T-cell (primary cell): ENCODE results near the gene ZCCHC10. TPM values are rescaled to one million over a fixed set of nuclear protein-coding genes. Genes with fewer than 3 reads are reported as not detected.

ENCODE experiments used
- ATAC-seq, 4 experiments: fragments of 200-7000 bp in 3 of 4; fragments of 150-1000 bp in 1 of 4; cut with Tn5 transposase; replicated peaks in 1 of 4; 1 replicate in 3 of 4; 2 replicates in 1 of 4; pipeline ENCODE4 v1.10.0; 2021; ENCODE audit warnings: moderate library complexity in 3 of 4, mild to moderate bottlenecking in 2 of 4, moderate number of reproducible peaks in 1 of 4
- CTCF ChIA-PET, 2 donors: fragments of 300-600 bp; sonication (Branson Sonifier 250); formaldehyde crosslinking; loops; one replicate each; lab custom pipeline; 2022; ENCODE audit warnings: antibody characterized with exemption in 2 of 2; lab: Charles Lee
- POLR2A ChIA-PET, 2 donors: fragments of 300-600 bp; sonication (Branson Sonifier 250); formaldehyde crosslinking; loops; one replicate each; lab custom pipeline; 2022; ENCODE audit warnings: antibody characterized with exemption in 2 of 2; lab: Charles Lee
- DNase-seq, 35 experiments: peaks; one replicate each; pipeline versions ENCODE4 v3.0.0 to v3.0.0-alpha.2; 2013 to 2023
- H3K27ac ChIP-seq: one replicate; pipeline ENCODE4 v1.5.1; 2013; ENCODE audit warnings: low read length
- H3K27me3 ChIP-seq, 2 experiments: replicated peaks in 1 of 2; 1 replicate in 1 of 2; 2 replicates in 1 of 2; pipeline versions ENCODE4 v1.6.1 to v1.7.0; 2013; ENCODE audit warnings: low read length in 1 of 2, mixed read lengths in 1 of 2; ENCODE audit not compliant: control insufficient read depth in 2 of 2, insufficient read depth in 2 of 2; ENCODE audit errors: extremely low read depth in 1 of 2
- H3K36me3 ChIP-seq, 2 donors: 1 replicate in 1 of 2; 2 replicates in 1 of 2; pipeline versions ENCODE4 v1.6.1 to v1.7.0; 2013; ENCODE audit warnings: low read length in 1 of 2; ENCODE audit not compliant: control insufficient read depth in 2 of 2, insufficient read depth in 1 of 2; ENCODE audit errors: extremely low read depth in 1 of 2
- H3K4me1 ChIP-seq, 2 experiments: 1 replicate in 1 of 2; 2 replicates in 1 of 2; pipeline versions ENCODE4 v1.6.1 to v1.7.0; 2013; ENCODE audit warnings: low read length in 2 of 2, mixed read lengths in 1 of 2; ENCODE audit not compliant: insufficient read depth in 2 of 2, control insufficient read depth in 1 of 2; ENCODE audit errors: extremely low read depth in 1 of 2
- H3K4me3 ChIP-seq, 2 donors: 1 replicate in 1 of 2; 2 replicates in 1 of 2; pipeline versions ENCODE4 v1.5.1 to v1.7.0; 2013; ENCODE audit warnings: mild to moderate bottlenecking in 2 of 2, low read length in 1 of 2, moderate library complexity in 1 of 2; ENCODE audit not compliant: control insufficient read depth in 1 of 2; ENCODE audit errors: extremely low read depth in 1 of 2
- H3K9me3 ChIP-seq: 2 replicates; pipeline ENCODE4 v1.7.0; 2013
- H3K27ac Mint-ChIP-seq, 2 donors: one replicate each; pipeline ENCODE4 v1.8.0; 2020 to 2021; ENCODE audit warnings: mild to moderate bottlenecking in 2 of 2, mixed read lengths in 2 of 2
- H3K27me3 Mint-ChIP-seq, 2 donors: one replicate each; pipeline ENCODE4 v1.8.0; 2021 to 2022; ENCODE audit warnings: mixed read lengths in 2 of 2
- H3K36me3 Mint-ChIP-seq: one replicate; pipeline ENCODE4 v1.8.0; 2021; ENCODE audit warnings: mixed read lengths
- H3K4me1 Mint-ChIP-seq, 3 donors: one replicate each; pipeline ENCODE4 v1.8.0; 2020 to 2022; ENCODE audit warnings: mixed read lengths in 3 of 3, mild to moderate bottlenecking in 1 of 3
- H3K4me3 Mint-ChIP-seq, 3 donors: one replicate each; pipeline ENCODE4 v1.8.0; 2020 to 2022; ENCODE audit warnings: mild to moderate bottlenecking in 3 of 3, mixed read lengths in 3 of 3, moderate library complexity in 3 of 3
- H3K9me3 Mint-ChIP-seq, 3 donors: one replicate each; pipeline ENCODE4 v1.8.0; 2020 to 2022; ENCODE audit warnings: mixed read lengths in 3 of 3
- WGBS: methylation state at CpG from one replicate; pipeline ENCODE4 v1.1.5; 2013; ENCODE audit warnings: missing lambda C conversion rate; ENCODE audit not compliant: insufficient coverage; 5-methylcytosine and 5-hydroxymethylcytosine counted together
- total RNA-seq, 35 experiments: library from RNA in 6 of 35; stranded (reverse) in 6 of 35; fragments of 120-200 nt in 1 of 35; gene quantifications; one replicate each; pipeline versions ENCODE4 v1.2.1 to v1.2.4 and lab custom pipeline; 2013 to 2026

ZCCHC10 gene
- total RNA-seq, 5 donors from 2014 or later (not counting 1 experiment from before 2014, with no cell fraction given), result 15.6 to 19.5 (median 16.3) TPM

DNA sequence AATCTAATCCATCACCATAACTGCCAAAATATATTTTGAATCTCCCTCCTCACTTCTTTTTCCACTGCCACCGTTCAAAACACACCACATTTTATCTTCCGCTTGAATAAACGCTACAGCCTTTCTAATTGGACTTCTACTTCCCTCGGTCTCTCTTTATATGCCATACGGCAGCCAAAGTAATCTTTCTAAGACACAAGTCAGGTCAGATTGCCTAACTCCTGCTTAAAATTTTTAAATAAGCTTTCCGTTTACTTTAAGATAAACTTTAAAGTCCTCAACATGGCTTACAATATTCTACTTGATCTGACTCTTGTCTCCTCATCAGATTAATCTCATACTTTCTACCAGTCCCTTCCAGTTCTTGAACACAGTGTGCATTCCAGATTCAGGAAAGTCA lies 72.6 kb downstream of the ZCCHC10 start:
- Histone ChIP-seq H3K9me3 (no peaks in the 10 kb centered on the region), H3K4me1 (peaks cover 4 to 27% of the 10 kb centered on the region in 2 experiments), H3K36me3 (peaks cover 3 to 16% of the 10 kb centered on the region in 2 donors), H3K27me3 (no peaks in the 10 kb centered on the region), H3K4me3 (no peak overlapping the region), H3K27ac (no peak overlapping the region)
- ATAC-seq, result no peak
- 86% methylated on average over 5 of the region's 6 CpGs for WGBS
- Mint-ChIP-seq H3K27me3 (no peaks in the 10 kb centered on the region), H3K4me1 (peaks cover 55 to 59% (median 57%) of the 10 kb centered on the region in 3 donors), H3K9me3 (no peaks in the 10 kb centered on the region), H3K27ac (peak overlapping the region in 1 of 2 donors; percentile 3), H3K36me3 (peaks cover 33% of the 10 kb centered on the region), H3K4me3 (no peak overlapping the region)
- CTCF ChIA-PET, result interaction anchor here in 1 of 2 donors (0.6 kb wide), 1 partner anchor 9 kb away, joined by 3 read pairs; no protein-coding TSS in a partner anchor
- POLR2A ChIA-PET, result interaction anchor here in 1 of 2 donors (0.6 kb wide), 1 partner anchor 93 kb away, joined by 4 read pairs; no protein-coding TSS in a partner anchor
- DNase-seq, result no peak

DNA sequence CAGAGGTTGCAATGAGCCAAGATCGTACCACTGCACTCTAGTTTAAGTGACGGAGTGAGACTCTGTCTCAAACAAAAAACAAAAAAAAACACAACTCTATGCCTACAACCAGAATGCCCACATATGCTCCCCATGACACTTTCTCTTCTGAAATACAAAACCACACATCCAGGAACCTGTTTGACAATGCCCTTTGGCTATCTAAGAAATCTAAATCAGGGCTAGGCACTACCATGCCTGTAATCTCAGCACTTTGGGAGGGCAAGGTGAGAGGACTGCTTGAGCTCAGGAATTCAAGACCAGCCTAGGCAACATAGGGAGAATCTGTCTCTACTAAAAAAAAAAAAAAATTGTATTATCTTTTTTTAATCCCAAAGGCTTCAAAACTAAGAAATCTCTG lies 73.5 kb downstream of the ZCCHC10 start:
- Mint-ChIP-seq H3K36me3 (peaks cover 30% of the 10 kb centered on the region), H3K27ac (no peak overlapping the region), H3K4me1 (peaks cover 55 to 60% (median 58%) of the 10 kb centered on the region in 3 donors), H3K9me3 (no peaks in the 10 kb centered on the region), H3K4me3 (no peak overlapping the region), H3K27me3 (no peaks in the 10 kb centered on the region)
- Histone ChIP-seq H3K9me3 (no peaks in the 10 kb centered on the region), H3K27me3 (no peaks in the 10 kb centered on the region), H3K4me3 (no peak overlapping the region), H3K27ac (no peak overlapping the region), H3K36me3 (peaks cover 3 to 16% of the 10 kb centered on the region in 2 donors), H3K4me1 (peaks cover 2 to 25% of the 10 kb centered on the region in 2 experiments)
- no peak for DNase-seq
- 100% methylated on average over 1 of the region's 2 CpGs for WGBS
- POLR2A ChIA-PET, result interaction anchor here in 1 of 2 donors (0.5 kb wide), 1 partner anchor 1903 kb away, joined by 5 read pairs; no protein-coding TSS in a partner anchor
- CTCF ChIA-PET, result interaction anchor here in 1 of 2 donors (0.7 kb wide), 1 partner anchor 1400 kb away, joined by 3 read pairs; no protein-coding TSS in a partner anchor
- ATAC-seq, result no peak

DNA sequence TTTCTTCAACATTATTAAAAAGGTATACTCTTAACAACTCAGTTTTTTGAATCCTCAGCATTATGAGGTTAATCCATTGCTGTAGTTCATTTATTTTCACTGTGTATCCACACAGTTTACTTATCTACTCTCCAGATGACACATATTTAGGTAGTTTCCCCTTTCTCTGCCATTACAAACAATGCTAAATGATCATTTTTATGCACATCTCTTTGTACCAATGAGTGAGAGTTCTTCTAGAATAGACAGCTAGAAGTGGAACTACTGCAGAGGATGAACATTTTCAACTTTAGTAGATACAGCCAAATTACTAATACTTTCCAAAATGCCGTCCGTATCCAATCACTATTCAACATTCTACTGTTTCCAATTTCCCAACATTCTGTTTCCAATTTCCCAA lies 74.5 kb downstream of the ZCCHC10 start:
- H3K36me3 Mint-ChIP-seq, result peaks cover 33% of the 10 kb centered on the region
- H3K27me3 Mint-ChIP-seq, result no peaks in the 10 kb centered on the region
- no peaks in the 10 kb centered on the region for H3K9me3 ChIP-seq
- ChIA-PET CTCF (no interaction called here), POLR2A (no interaction called here)
- H3K4me1 ChIP-seq, result peaks cover 2 to 25% of the 10 kb centered on the region in 2 experiments
- no peak overlapping the region for H3K4me3 Mint-ChIP-seq
- WGBS, result 94% methylated on average over 2 of the region's 2 CpGs
- H3K27ac Mint-ChIP-seq, result no peak overlapping the region
- no peak for DNase-seq
- H3K27me3 ChIP-seq, result no peaks in the 10 kb centered on the region
- H3K9me3 Mint-ChIP-seq, result no peaks in the 10 kb centered on the region
- peaks cover 3 to 16% of the 10 kb centered on the region in 2 donors for H3K36me3 ChIP-seq
- H3K4me3 ChIP-seq, result no peak overlapping the region
- H3K27ac ChIP-seq, result no peak overlapping the region
- no peak for ATAC-seq
- peaks cover 58 to 64% (median 61%) of the 10 kb centered on the region in 3 donors for H3K4me1 Mint-ChIP-seq

DNA sequence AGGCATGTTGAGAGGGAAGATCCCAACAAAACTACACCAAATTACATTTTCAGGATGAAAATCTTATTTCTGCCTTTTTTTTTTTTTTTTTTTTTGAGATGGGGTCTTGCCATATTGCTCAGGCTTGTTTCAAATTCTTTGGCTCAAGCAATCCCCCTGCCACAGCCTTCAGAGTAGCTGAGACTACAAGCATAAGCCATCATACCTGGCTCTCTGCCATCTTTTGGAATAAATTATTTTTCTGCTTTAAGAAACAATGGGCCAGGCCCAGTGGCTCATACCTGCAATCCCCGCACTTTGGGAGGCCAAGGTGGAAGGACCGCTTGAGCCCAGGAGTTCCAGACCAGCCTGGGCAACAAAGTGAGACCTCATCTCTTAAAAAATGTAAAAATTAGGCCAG lies 77.2 kb downstream of the ZCCHC10 start:
- Histone ChIP-seq H3K9me3 (no peaks in the 10 kb centered on the region), H3K27me3 (no peaks in the 10 kb centered on the region), H3K4me3 (no peak overlapping the region), H3K4me1 (peaks cover 2 to 20% of the 10 kb centered on the region in 2 experiments), H3K27ac (no peak overlapping the region), H3K36me3 (peaks cover 0 to 7% of the 10 kb centered on the region in 2 donors)
- Mint-ChIP-seq H3K27ac (no peak overlapping the region), H3K36me3 (peaks cover 30% of the 10 kb centered on the region), H3K27me3 (no peaks in the 10 kb centered on the region), H3K4me1 (peaks cover 60 to 67% (median 66%) of the 10 kb centered on the region in 3 donors), H3K9me3 (no peaks in the 10 kb centered on the region), H3K4me3 (no peak overlapping the region)
- ChIA-PET POLR2A (interaction anchor here in 1 of 2 donors (0.6 kb wide), 1 partner anchor 845 kb away, joined by 3 read pairs; no protein-coding TSS in a partner anchor), CTCF (no interaction called here)
- DNase-seq, result no peak
- no peak for ATAC-seq
- WGBS, result 100% methylated on average over 2 of the region's 2 CpGs

DNA sequence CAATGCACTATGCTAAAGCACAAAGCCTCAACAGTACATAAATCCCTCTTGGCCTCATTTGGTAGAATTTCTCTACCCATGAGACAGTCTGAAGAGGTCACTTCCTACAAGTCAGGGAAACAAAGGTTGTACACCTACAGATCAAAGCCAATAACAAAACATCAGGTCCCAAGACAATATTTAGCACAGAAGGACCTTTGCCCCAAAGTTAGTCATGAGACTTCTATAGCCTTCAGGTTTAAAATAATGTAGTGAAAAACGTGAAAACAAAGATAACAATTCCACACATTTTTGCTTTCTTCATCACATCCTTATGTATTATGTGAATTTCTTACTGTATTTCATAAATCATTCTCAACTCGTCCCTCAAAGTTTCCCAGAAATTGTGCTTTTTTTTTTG lies 78.7 kb downstream of the ZCCHC10 start:
- no peaks in the 10 kb centered on the region for H3K27me3 Mint-ChIP-seq
- Histone ChIP-seq H3K36me3 (no peaks in the 10 kb centered on the region), H3K9me3 (no peaks in the 10 kb centered on the region), H3K27me3 (no peaks in the 10 kb centered on the region), H3K4me3 (no peak overlapping the region), H3K4me1 (peaks cover 0 to 23% of the 10 kb centered on the region in 2 experiments), H3K27ac (no peak overlapping the region)
- 80% methylated on average over 1 of the region's 2 CpGs for WGBS
- H3K36me3 Mint-ChIP-seq, result peaks cover 32% of the 10 kb centered on the region
- no peak for DNase-seq
- peaks cover 55 to 69% (median 68%) of the 10 kb centered on the region in 3 donors for H3K4me1 Mint-ChIP-seq
- no peak for ATAC-seq
- POLR2A ChIA-PET, result interaction anchor here in 1 of 2 donors (0.6 kb wide), 1 partner anchor 28 kb away, joined by 10 read pairs; no protein-coding TSS in a partner anchor
- CTCF ChIA-PET, result no interaction called here
- H3K27ac Mint-ChIP-seq, result no peak overlapping the region
- H3K9me3 Mint-ChIP-seq, result no peaks in the 10 kb centered on the region
- no peak overlapping the region for H3K4me3 Mint-ChIP-seq
